Rectal smooth muscle tissue (tissue), 1 donor: ENCODE measurements around the gene ANKDD1A.

ENCODE experiments used
- H3K27ac ChIP-seq: one replicate; pipeline ENCODE4 v1.7.0; 2013; ENCODE audit warnings: low read depth, low read length, inconsistent platforms
- H3K27me3 ChIP-seq: one replicate; pipeline ENCODE4 v1.7.0; 2013; ENCODE audit warnings: low read length; ENCODE audit not compliant: control insufficient read depth, insufficient read depth
- H3K36me3 ChIP-seq: one replicate; pipeline ENCODE4 v1.7.0; 2013; ENCODE audit warnings: low read length; ENCODE audit not compliant: control insufficient read depth, insufficient read depth
- H3K4me1 ChIP-seq: one replicate; pipeline ENCODE4 v1.7.0; 2013; ENCODE audit warnings: low read length; ENCODE audit not compliant: control insufficient read depth, insufficient read depth
- H3K4me3 ChIP-seq: one replicate; pipeline ENCODE4 v1.7.0; 2013; ENCODE audit warnings: low read length
- H3K9ac ChIP-seq: one replicate; pipeline ENCODE4 v1.7.0; 2013; ENCODE audit warnings: low read length

Gene ANKDD1A

DNA sequence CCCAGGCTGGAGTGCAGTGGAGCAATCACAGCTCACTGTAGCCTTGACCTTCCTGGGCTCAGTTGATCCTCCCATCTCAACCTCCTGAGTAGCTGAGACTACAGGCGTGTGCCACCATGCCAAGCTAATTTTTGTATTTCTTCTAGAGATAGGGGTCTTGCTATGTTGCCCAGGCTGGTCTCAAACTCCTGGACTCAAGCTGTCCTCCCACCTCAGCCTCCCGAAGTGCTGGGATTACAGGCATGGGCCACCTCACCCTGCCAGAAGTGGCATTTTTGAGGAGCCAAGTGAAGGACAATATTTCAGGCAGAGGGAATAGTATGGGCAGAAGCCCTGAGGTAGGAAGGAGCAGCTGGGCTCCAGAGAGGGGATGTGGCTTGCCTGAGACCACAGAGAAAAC lies 4.7 kb downstream of the ANKDD1A start:
- no peaks in the 10 kb centered on the region for H3K36me3 ChIP-seq
- H3K27ac ChIP-seq, result no peak overlapping the region
- no peak overlapping the region for H3K9ac ChIP-seq
- peaks cover under 1% of the 10 kb centered on the region for H3K4me1 ChIP-seq
- H3K27me3 ChIP-seq, result no peaks in the 10 kb centered on the region
- no peak overlapping the region for H3K4me3 ChIP-seq

DNA sequence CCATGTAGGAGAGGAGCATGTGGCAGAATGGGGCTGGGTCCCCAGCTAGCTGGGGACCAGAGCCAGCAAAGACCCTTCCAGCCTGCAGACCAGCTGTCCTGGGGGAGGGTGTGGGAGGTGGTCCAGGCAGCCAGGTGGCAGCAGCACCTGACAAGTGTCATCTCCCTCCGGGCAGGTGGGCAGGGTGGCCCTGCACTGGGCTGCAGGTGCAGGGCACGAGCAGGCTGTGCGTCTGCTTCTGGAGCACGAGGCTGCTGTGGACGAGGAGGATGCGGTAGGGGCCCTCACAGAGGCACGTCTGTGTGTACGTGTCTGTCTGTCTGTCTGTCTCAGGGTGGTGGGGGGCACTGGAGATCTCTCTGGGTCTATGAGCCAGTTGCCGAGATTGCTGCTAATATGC lies 5.5 kb downstream of the ANKDD1A start:
- Histone ChIP-seq H3K36me3 (no peaks in the 10 kb centered on the region), H3K4me1 (no peaks in the 10 kb centered on the region), H3K27ac (no peak overlapping the region), H3K27me3 (no peaks in the 10 kb centered on the region), H3K9ac (no peak overlapping the region), H3K4me3 (no peak overlapping the region)

DNA sequence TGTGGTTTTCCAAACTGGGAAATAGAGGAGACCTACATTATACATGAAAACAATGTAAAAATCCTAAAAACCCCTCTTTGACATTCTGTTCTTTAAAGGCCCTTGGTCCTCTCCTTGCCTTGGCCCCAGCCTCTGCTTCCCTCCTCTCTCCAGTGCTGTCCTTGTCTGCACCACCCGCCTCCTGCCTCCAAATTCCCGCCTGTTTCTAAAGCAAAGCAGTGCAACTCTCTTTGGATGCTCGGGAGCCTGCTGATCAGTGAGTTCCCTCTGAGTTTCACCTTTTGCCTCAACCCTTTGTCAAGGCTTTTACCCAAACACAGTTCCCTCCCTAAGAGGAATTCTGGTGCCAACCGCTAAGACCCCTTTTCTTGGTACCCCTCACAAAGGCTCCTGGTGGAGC lies 8.0 kb downstream of the ANKDD1A start:
- Histone ChIP-seq H3K27ac (no peak overlapping the region), H3K27me3 (no peaks in the 10 kb centered on the region), H3K36me3 (no peaks in the 10 kb centered on the region), H3K4me3 (no peak overlapping the region), H3K9ac (no peak overlapping the region), H3K4me1 (no peaks in the 10 kb centered on the region)

DNA sequence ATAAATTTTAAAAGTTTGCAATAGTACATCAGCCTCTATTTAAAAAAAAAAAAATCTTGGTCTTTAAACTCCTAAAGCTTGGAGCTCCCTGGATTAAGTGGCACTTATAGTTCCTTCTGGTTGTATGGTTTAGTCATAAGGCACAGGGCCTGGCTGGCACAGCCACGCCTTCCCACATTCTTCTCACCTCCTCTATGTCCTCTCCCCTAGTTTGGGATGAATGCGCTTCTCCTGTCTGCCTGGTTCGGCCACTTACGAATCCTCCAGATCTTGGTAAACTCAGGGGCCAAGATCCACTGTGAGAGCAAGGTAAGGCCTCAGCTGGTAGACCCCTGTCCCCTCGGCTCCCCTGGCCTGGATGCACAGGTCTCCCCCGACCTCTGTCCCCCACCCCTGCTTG lies 10.0 kb downstream of the ANKDD1A start:
- Histone ChIP-seq H3K4me1 (no peaks in the 10 kb centered on the region), H3K9ac (no peak overlapping the region), H3K27me3 (no peaks in the 10 kb centered on the region), H3K27ac (no peak overlapping the region), H3K36me3 (no peaks in the 10 kb centered on the region), H3K4me3 (no peak overlapping the region)

DNA sequence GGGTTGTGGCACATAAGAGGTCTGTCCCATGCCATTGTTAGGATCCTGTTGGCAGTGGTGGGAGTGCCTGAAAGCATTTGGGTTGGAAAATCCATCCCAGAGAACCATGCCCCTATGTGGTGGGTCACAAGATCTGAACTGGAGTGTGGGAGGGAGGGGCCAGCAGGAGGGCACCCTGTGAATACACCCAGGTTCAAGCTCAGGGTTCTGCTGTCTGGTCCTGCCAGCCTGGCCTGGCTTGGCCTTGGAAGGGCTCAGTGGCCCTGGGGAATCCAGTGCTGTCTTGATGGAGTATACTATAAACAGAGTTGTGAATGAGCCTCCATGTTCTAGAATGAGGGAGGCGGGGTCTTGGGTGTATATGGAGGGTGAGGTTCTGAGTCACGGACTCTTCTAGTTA lies 11.8 kb downstream of the ANKDD1A start:
- H3K27ac ChIP-seq, result no peak overlapping the region
- no peak overlapping the region for H3K4me3 ChIP-seq
- H3K27me3 ChIP-seq, result no peaks in the 10 kb centered on the region
- H3K4me1 ChIP-seq, result no peaks in the 10 kb centered on the region
- no peak overlapping the region for H3K9ac ChIP-seq
- H3K36me3 ChIP-seq, result no peaks in the 10 kb centered on the region

DNA sequence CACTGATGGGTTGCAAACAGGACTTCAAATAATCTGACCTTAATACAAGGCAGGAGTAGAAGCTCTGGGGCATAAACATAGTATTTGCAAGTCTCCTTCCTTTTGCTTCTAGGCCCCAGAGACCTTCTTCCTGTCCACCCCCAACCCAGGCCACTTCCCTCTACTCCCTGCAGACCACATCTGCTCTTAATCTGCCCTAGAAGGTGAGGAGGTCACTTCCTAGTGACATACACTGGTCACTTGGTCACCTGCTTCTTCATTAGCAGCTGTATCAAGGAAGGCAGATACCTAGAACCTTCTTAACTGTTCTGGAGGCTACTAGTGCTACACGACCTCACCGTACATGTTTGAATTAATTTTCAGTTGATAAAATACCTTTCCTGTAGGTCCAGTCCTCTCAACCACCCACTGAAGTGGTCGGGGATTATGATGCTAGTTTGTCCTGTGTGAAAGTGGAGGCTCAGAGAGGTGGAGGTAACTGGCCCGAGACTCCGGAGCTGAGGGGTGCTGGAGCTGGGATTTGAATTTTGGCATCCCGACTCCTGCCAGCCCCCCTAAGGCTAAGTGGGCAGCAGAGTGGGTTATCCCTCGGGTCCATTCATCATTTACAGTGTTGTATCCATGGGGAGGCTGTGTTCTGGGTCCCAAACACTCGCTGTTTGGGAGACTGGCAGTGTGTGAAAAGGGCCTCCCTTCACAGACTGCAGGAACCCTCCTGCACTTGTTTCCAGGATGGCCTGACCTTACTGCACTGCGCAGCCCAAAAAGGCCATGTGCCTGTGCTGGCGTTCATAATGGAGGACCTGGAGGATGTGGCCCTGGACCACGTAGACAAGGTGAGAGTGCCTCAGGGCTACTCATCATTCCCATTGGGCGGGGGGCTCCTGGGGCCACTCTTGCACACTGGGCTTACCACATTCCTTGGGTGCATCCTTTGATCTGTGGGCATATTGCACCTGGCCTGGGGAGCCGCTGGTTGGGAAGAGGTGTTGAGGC lies 13.9 kb downstream of the ANKDD1A start:
- Histone ChIP-seq H3K27ac (no peak overlapping the region), H3K4me3 (no peak overlapping the region), H3K4me1 (no peaks in the 10 kb centered on the region), H3K9ac (no peak overlapping the region), H3K36me3 (no peaks in the 10 kb centered on the region), H3K27me3 (no peaks in the 10 kb centered on the region)

DNA sequence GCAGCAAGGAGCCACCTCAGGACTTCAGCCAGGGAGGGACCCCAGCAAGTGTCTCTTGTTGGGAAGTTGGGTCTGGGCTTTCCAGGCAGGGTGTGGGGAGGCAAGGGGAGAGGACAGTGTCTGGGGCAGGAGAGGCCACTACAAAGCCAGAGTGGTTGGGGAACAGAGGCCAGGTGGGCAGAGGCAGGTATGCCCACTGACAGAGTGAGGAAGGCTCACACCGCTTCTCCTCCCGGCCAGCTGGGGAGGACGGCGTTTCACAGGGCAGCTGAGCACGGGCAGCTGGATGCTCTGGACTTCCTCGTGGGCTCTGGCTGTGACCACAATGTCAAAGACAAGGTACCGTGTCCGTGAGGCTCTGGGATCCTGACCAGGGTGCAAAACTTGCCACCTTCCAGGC lies 15.0 kb downstream of the ANKDD1A start:
- H3K9ac ChIP-seq, result no peak overlapping the region
- H3K4me3 ChIP-seq, result no peak overlapping the region
- no peaks in the 10 kb centered on the region for H3K27me3 ChIP-seq
- no peak overlapping the region for H3K27ac ChIP-seq
- no peaks in the 10 kb centered on the region for H3K4me1 ChIP-seq
- peaks cover 4% of the 10 kb centered on the region for H3K36me3 ChIP-seq

DNA sequence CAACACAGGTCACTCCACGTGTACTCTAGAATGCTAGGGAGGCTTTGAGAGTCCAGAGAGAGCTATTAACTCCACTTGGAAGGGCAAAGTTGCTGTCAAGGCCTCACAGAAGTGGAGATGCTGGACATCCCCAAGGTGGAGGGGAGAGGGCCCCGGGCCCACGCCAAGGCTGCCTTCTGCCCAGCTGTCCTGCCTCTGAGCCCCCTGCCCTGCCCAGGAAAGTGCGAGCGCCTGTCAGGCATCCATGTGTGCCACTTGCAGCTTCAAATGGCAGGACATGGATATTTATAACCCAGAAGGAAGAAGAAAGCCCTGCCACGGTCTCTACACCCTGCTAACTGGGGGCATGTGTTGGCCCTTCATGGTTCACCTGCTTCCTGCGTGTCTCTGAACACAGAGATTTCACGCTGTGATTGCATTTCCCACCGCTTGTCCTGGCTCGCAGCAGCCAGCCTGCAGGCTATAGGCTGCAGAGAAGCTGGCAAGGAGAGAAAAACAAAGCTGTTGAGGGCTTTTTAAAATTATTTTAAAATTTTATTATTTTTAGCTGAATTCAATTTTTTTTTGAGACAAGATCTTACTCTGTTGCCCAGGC lies 17.0 kb downstream of the ANKDD1A start:
- no peak overlapping the region for H3K9ac ChIP-seq
- H3K27ac ChIP-seq, result no peak overlapping the region
- no peaks in the 10 kb centered on the region for H3K4me1 ChIP-seq
- peaks cover 4% of the 10 kb centered on the region for H3K36me3 ChIP-seq
- H3K27me3 ChIP-seq, result no peaks in the 10 kb centered on the region
- no peak overlapping the region for H3K4me3 ChIP-seq

DNA sequence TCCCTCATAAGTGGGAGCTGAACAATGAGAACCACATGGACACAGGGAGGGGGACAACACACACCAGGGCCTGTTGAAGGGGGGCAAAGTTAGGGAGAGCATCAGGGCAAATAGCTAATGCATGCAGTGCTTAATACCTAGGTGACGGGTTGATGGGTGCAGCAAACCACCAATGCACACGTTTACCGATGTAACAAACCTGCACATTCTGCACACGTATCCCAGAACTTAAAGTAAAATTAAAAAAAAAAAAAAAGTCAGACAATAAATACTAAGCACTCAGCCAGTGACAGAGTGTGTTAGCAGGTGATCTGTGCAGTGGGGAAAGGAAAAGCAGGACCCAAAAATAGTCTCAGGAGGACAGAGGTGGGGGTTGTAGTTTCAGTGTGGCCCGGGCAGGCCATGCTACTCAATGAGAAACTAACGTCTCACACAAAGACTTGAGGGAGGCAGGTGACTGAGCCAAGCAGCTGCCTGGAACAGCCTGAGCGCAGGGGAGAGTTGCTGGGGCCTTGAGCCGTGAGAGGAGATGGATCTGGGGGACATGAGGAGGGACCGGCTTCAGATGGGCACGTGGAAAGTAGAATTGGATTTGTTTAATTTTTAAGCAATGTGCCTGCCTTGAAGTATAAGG lies 18.4 kb downstream of the ANKDD1A start:
- H3K27ac ChIP-seq, result no peak overlapping the region
- no peak overlapping the region for H3K4me3 ChIP-seq
- no peak overlapping the region for H3K9ac ChIP-seq
- H3K27me3 ChIP-seq, result no peaks in the 10 kb centered on the region
- H3K4me1 ChIP-seq, result no peaks in the 10 kb centered on the region
- peaks cover 4% of the 10 kb centered on the region for H3K36me3 ChIP-seq

DNA sequence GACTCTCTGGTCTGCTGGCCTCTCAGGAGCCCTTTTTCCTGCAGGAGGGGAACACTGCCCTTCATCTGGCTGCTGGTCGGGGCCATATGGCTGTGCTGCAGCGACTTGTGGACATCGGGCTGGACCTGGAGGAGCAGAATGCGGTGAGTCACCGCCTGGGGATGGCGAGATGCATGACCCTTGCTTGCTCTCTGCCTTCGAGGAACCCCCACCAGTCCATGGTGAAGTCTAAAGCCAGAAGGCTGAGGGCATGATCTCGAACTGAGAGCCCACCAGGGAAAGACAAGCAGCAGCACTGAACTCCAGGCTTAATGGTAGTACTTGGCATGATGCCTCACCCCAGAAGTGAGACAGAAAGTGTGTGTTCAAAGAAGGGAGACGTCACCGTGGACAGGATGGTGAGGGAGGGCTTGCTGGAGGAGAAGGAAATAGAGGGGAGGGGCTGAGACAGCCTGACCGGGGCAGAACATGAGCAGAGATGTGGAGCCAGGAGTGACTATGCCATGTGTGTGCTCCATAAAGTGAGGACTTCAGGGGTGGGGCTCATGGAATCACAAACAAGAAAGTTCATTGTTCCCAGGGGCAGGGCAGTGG lies 19.2 kb downstream of the ANKDD1A start:
- Histone ChIP-seq H3K9ac (no peak overlapping the region), H3K4me1 (no peaks in the 10 kb centered on the region), H3K36me3 (peaks cover 4% of the 10 kb centered on the region), H3K27me3 (no peaks in the 10 kb centered on the region), H3K4me3 (no peak overlapping the region), H3K27ac (no peak overlapping the region)

DNA sequence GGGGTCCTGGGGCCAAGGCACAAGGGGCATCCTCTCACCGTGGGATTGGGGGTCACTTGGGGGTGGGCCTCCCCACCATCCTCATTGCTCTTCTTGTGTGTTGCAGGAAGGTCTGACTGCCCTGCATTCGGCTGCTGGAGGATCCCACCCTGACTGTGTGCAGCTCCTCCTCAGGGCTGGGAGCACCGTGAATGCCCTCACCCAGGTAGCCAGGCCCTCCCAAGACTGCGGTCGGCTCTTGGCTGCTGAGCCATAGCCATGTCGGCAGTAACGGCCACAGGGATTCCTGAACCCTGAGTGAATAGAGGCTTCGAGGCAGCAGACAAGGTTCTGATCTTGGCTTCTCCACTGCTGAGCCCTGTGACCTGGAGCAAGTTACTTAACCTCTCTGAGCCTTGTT lies 19.7 kb downstream of the ANKDD1A start:
- no peak overlapping the region for H3K9ac ChIP-seq
- H3K36me3 ChIP-seq, result peaks cover 4% of the 10 kb centered on the region
- no peak overlapping the region for H3K4me3 ChIP-seq
- H3K27ac ChIP-seq, result no peak overlapping the region
- no peaks in the 10 kb centered on the region for H3K27me3 ChIP-seq
- no peaks in the 10 kb centered on the region for H3K4me1 ChIP-seq

DNA sequence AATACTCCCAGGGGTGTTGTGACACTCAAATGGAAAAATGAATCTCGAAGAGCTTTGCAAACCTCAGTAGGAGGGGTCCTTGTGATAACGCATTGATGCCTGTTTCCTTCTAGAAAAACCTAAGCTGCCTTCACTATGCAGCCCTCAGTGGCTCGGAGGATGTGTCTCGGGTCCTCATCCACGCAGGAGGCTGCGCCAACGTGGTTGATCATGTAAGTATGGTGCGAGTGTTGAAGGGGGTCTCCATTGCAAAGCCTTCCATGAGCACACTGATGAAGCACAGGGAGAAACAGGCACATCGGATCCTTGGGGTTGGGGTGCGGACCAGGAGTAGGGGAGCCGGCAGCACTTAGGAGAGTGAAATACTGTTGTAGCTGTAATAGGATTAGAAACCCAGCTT lies 22.3 kb downstream of the ANKDD1A start:
- Histone ChIP-seq H3K36me3 (peaks cover 4% of the 10 kb centered on the region), H3K27me3 (no peaks in the 10 kb centered on the region), H3K9ac (no peak overlapping the region), H3K4me3 (no peak overlapping the region), H3K27ac (no peak overlapping the region), H3K4me1 (no peaks in the 10 kb centered on the region)
